HCT116 (cell line): ENCODE data around the gene NKX2-2. TPM values are rescaled to one million over a fixed set of nuclear protein-coding genes. Genes with fewer than 3 reads are reported as not detected.

Source experiments
- ATAC-seq: fragments of 200-7000 bp; cut with Tn5 transposase; 2 replicates; pipeline ENCODE4 v1.9.1; 2020; ENCODE audit warnings: mild to moderate bottlenecking, moderate library complexity
- BruUV-seq: library from RNA; stranded (reverse); fragments of 400-500 nt; replicated peaks from 2 replicates; lab custom pipeline; 2021; lab: Mats Ljungman, UMichigan
- CTCF ChIA-PET: fragments of 300-600 bp; sonication (Branson Sonifier 250); formaldehyde crosslinking; loops from one replicate; lab custom pipeline; 2021; ENCODE audit warnings: antibody characterized with exemption; lab: Charles Lee
- POLR2A ChIA-PET: fragments of 300-600, 350-600 bp; sonication (Branson Sonifier 250); formaldehyde crosslinking; loops from one replicate; lab custom pipeline; 2021; ENCODE audit warnings: antibody characterized with exemption; lab: Charles Lee
- RAD21 ChIA-PET, 2 experiments: fragments of 300-600 bp; sonication (Branson Sonifier 250); formaldehyde crosslinking; loops; one replicate each; lab custom pipeline; 2023; ENCODE audit warnings: low total read pairs in 2 of 2; ENCODE audit not compliant: uncharacterized antibody in 2 of 2, unreplicated experiment in 2 of 2, low non-redundant PET in 1 of 2; lab: Charles Lee
- DNase-seq: peaks from one replicate; pipeline ENCODE4 v3.0.0-alpha.2; 2010; ENCODE audit warnings: low read depth, low spot score
- H2AFZ ChIP-seq: fragments of 200-600 bp; shearing (Covaris generic), sonication (generic); 2 replicates; pipeline ENCODE4 v1.6.1; 2017; ENCODE audit warnings: low read depth, mixed run types, mixed read lengths, antibody characterized with exemption, low read length; ENCODE audit not compliant: poor library complexity, severe bottlenecking
- H3K27ac ChIP-seq: 2 replicates; pipeline ENCODE4 v1.5.1; 2012; ENCODE audit warnings: low read depth, low read length
- H3K27me3 ChIP-seq: fragments of 200-600 bp; sonication (generic); 2 replicates; pipeline ENCODE4 v1.6.1; 2016; ENCODE audit warnings: mixed run types, low read length, mixed read lengths; ENCODE audit not compliant: insufficient read depth
- H3K36me3 ChIP-seq, 2 experiments: fragments of 200-500 bp in 1 of 2; fragments of 200-600 bp in 1 of 2; sonication (Bioruptor generic) in 1 of 2; sonication (generic) in 1 of 2; 2 replicates each; pipeline versions ENCODE4 v1.5.1 to v1.6.1; 2014 to 2016; ENCODE audit warnings: low read length in 2 of 2, inconsistent platforms in 1 of 2, mixed read lengths in 1 of 2, mixed run types in 1 of 2; ENCODE audit not compliant: insufficient read depth in 2 of 2, control insufficient read depth in 1 of 2
- H3K4me1 ChIP-seq, 2 experiments: fragments of 200-600 bp in 1 of 2; sonication (generic) in 1 of 2; 2 replicates each; pipeline versions ENCODE4 v1.5.1 to v1.6.1; 2012 to 2017; ENCODE audit warnings: low read length in 2 of 2, inconsistent platforms in 1 of 2, mild to moderate bottlenecking in 1 of 2, mixed read lengths in 1 of 2, mixed run types in 1 of 2, moderate library complexity in 1 of 2; ENCODE audit not compliant: insufficient read depth in 2 of 2, control insufficient read depth in 1 of 2
- H3K4me2 ChIP-seq: fragments of 200-600 bp; sonication (generic); 2 replicates; pipeline ENCODE4 v1.6.1; 2017; ENCODE audit warnings: mixed run types, low read length, mixed read lengths
- H3K4me3 ChIP-seq, 2 experiments: fragments of 200-600 bp in 1 of 2; sonication (generic) in 1 of 2; replicated peaks in 1 of 2; 2 replicates each; pipeline ENCODE4 v1.5.1; 2011 to 2016; ENCODE audit warnings: low read length in 2 of 2, control low read depth in 1 of 2, low read depth in 1 of 2, mild to moderate bottlenecking in 1 of 2, mixed read lengths in 1 of 2, mixed run types in 1 of 2
- H3K79me2 ChIP-seq: fragments of 200-600 bp; sonication (generic); 2 replicates; pipeline ENCODE4 v1.6.1; 2017; ENCODE audit warnings: mild to moderate bottlenecking, mixed run types, low read length, moderate library complexity, mixed read lengths; ENCODE audit not compliant: insufficient read depth
- H3K9ac ChIP-seq: fragments of 200-600 bp; sonication (generic); 2 replicates; pipeline ENCODE4 v1.6.1; 2016; ENCODE audit warnings: low read length, mixed read lengths
- H3K9me2 ChIP-seq: fragments of 200-600 bp; sonication (generic), shearing (Covaris generic); 2 replicates; pipeline ENCODE4 v1.6.1; 2017; ENCODE audit warnings: mixed run types, mild to moderate bottlenecking, moderate library complexity; ENCODE audit not compliant: insufficient read depth
- H3K9me3 ChIP-seq, 2 experiments: fragments of 200-500 bp in 1 of 2; fragments of 200-600 bp in 1 of 2; sonication (Bioruptor generic) in 1 of 2; sonication (generic) in 1 of 2; 2 replicates each; pipeline ENCODE4 v1.6.1; 2014 to 2017; ENCODE audit warnings: low read length in 2 of 2, mixed read lengths in 2 of 2, inconsistent platforms in 1 of 2, low read depth in 1 of 2, mild to moderate bottlenecking in 1 of 2, mixed run types in 1 of 2, moderate library complexity in 1 of 2; ENCODE audit not compliant: control insufficient read depth in 1 of 2, insufficient read depth in 1 of 2
- H4K20me1 ChIP-seq: fragments of 200-600 bp; sonication (generic), shearing (Covaris generic); 2 replicates; pipeline ENCODE4 v1.6.1; 2017; ENCODE audit warnings: mixed run types, mild to moderate bottlenecking, moderate library complexity; ENCODE audit not compliant: insufficient read depth
- ATF3 ChIP-seq: IDR thresholded peaks from 2 replicates; pipeline ENCODE4 v1.6.1; 2012
- CTCF ChIP-seq, 3 experiments: fragments of 200-600 bp in 1 of 3; sonication (generic) in 1 of 3; IDR thresholded peaks in 2 of 3; conservative IDR thresholded peaks in 1 of 3; 2 replicates each; pipeline ENCODE4 v1.5.1; 2012 to 2017; ENCODE audit warnings: low read depth in 2 of 3, low read length in 2 of 3, antibody characterized with exemption in 1 of 3, borderline replicate concordance in 1 of 3, control low read depth in 1 of 3, mild to moderate bottlenecking in 1 of 3, mixed read lengths in 1 of 3, mixed run types in 1 of 3, moderate library complexity in 1 of 3; ENCODE audit not compliant: insufficient read depth in 1 of 3
- EZH2 ChIP-seq: fragments of 200-600 bp; sonication (generic); IDR thresholded peaks from 2 replicates; pipeline ENCODE4 v1.6.1; 2017; ENCODE audit warnings: antibody characterized with exemption, mixed run types
- POLR2A ChIP-seq: IDR thresholded peaks from 2 replicates; pipeline ENCODE4 v1.7.0; 2011; ENCODE audit warnings: borderline replicate concordance; ENCODE audit not compliant: insufficient read depth, insufficient read length; ENCODE audit errors: extremely low read depth
- POLR2AphosphoS5 ChIP-seq: IDR thresholded peaks from 2 replicates; pipeline ENCODE4 v1.6.1; 2011; ENCODE audit warnings: mild to moderate bottlenecking, low read depth, low read length, moderate library complexity
- SRF ChIP-seq: IDR thresholded peaks from 2 replicates; pipeline ENCODE4 v1.6.1; 2012; ENCODE audit warnings: low read depth
- TCF7L2 ChIP-seq: IDR thresholded peaks from 2 replicates; pipeline ENCODE4 v1.7.0; 2011; ENCODE audit warnings: borderline replicate concordance, inconsistent platforms; ENCODE audit not compliant: insufficient read depth, insufficient read length; ENCODE audit errors: extremely low read depth
- YY1 ChIP-seq: IDR thresholded peaks from 2 replicates; pipeline ENCODE4 v1.6.1; 2011; ENCODE audit warnings: low read length, low read depth, moderate library complexity, mild to moderate bottlenecking; ENCODE audit not compliant: insufficient replicate concordance; ENCODE audit errors: extremely low read depth
- ZNF274 ChIP-seq: fragments of 200-500 bp; sonication (Bioruptor generic); IDR thresholded peaks from 2 replicates; pipeline ENCODE4 v1.6.1; 2014; ENCODE audit warnings: mild to moderate bottlenecking, low read depth, low read length, inconsistent platforms
- intact Hi-C: fragments of 100-400 bp; cut with micrococcal nuclease; formaldehyde crosslinking; loops from 2 replicates; pipeline ENCODE4 v1.10.0; 2022
- total RNA-seq: library from RNA; stranded (reverse); gene quantifications from one replicate; pipeline ENCODE4 v1.2.1, GENCODE V29; 2021; ENCODE audit not compliant: unreplicated experiment

Gene NKX2-2
- total RNA-seq, 1 experiment from 2014 or later: not detected

- H3K9me3 ChIP-seq: no peaks in the 10 kb centered on the region
- H3K4me3 ChIP-seq: no peak overlapping the region
- no peak for TF ChIP-seq POLR2A
- no peak for TF ChIP-seq SRF
- TF ChIP-seq YY1: no peak
- TF ChIP-seq CTCF (IDR thresholded peaks at IDR 0.05 in 2 of 3, conservative IDR thresholded peaks at IDR 0.05 in 1 of 3; ENCODE audit: borderline replicate concordance in 1 of 3, insufficient read depth in 1 of 3, low read depth in 2 of 3, low read length in 2 of 3): no peak
- no peak for TF ChIP-seq ATF3
- TF ChIP-seq POLR2AphosphoS5: no peak
- TF ChIP-seq TCF7L2: no peak
- TF ChIP-seq ZNF274: no peak
- no peak for TF ChIP-seq EZH2
- TF ChIP-seq, all 23 proteins: peak for 0
- Histone ChIP-seq H3K36me3 (no peaks in the 10 kb centered on the region), H3K9me2 (no peaks in the 10 kb centered on the region), H4K20me1 (no peaks in the 10 kb centered on the region), H3K27me3 (peaks cover 58% of the 10 kb centered on the region), H3K27ac (no peak overlapping the region), H3K79me2 (no peaks in the 10 kb centered on the region), H3K4me1 (no peaks in the 10 kb centered on the region), H3K9ac (no peak overlapping the region), H2AFZ (no peak overlapping the region), H3K4me2 (no peak overlapping the region)
- DNase-seq (no peak), ATAC-seq (no peak)
- ChIA-PET POLR2A (no interaction called here), RAD21 (no interaction called here), CTCF (no interaction called here)
- intact Hi-C loops: no loop called here
- no TSS peak for BruUV-seq
Observed at GRCh38 chr20:21555470-21556120, 41.7 kb upstream of the NKX2-2 start.
